Fibroblast of skin of left biceps (primary cell): Measurements from ENCODE around the gene TNNT1.

ENCODE experiments used
- DNase-seq, 2 experiments: peaks; one replicate each; pipeline ENCODE4 v3.0.0-alpha.2; 2013; ENCODE audit warnings: low read depth in 2 of 2

TNNT1 gene

GRCh38 chr19:55089342-55089944 lies 59.6 kb downstream of the TNNT1 start:
- DNase-seq, result no peak

GRCh38 chr19:55088543-55089341 lies 60.3 kb downstream of the TNNT1 start:
- peak in 1 of 2 experiments; percentile 20 for DNase-seq

GRCh38 chr19:55088021-55088451 lies 61.0 kb downstream of the TNNT1 start:
- DNase-seq, result no peak

- no peak for DNase-seq
Measured at GRCh38 chr19:55087542-55087901, 61.5 kb downstream of the TNNT1 start.

- peak; percentile 39 to 56 for DNase-seq
Measured at GRCh38 chr19:55086730-55087541, 62.1 kb downstream of the TNNT1 start.

GRCh38 chr19:55085923-55086715 lies 62.9 kb downstream of the TNNT1 start:
- DNase-seq, result no peak

GRCh38 chr19:55084416-55084815 lies 64.6 kb downstream of the TNNT1 start:
- no peak for DNase-seq

GRCh38 chr19:55083004-55083850 lies 65.8 kb downstream of the TNNT1 start:
- no peak for DNase-seq
